Ovary (tissue), 3 donors: ENCODE data around the gene APPL2.

Experiments
- POLR2A ChIP-seq: fragments of 450-650 bp; IDR thresholded peaks from one replicate; pipeline ENCODE4 v1.6.1; 2017; ENCODE audit warnings: antibody characterized with exemption, mild to moderate bottlenecking, moderate library complexity
- TF ChIP-seq, protein P1 (sequence below), 3 donors: fragments of 450-650 bp in 2 of 3; fragments of 200-600 bp in 1 of 3; IDR thresholded peaks; one replicate each; pipeline versions ENCODE4 v1.5.1 to v1.8.0; 2016 to 2022; ENCODE audit warnings: antibody characterized with exemption in 3 of 3, mild to moderate bottlenecking in 1 of 3
- donor health status: DM: no; HTN: no; CAD: no.

- TF ChIP-seq POLR2A, result no peak
- TF ChIP-seq, protein P1, sequence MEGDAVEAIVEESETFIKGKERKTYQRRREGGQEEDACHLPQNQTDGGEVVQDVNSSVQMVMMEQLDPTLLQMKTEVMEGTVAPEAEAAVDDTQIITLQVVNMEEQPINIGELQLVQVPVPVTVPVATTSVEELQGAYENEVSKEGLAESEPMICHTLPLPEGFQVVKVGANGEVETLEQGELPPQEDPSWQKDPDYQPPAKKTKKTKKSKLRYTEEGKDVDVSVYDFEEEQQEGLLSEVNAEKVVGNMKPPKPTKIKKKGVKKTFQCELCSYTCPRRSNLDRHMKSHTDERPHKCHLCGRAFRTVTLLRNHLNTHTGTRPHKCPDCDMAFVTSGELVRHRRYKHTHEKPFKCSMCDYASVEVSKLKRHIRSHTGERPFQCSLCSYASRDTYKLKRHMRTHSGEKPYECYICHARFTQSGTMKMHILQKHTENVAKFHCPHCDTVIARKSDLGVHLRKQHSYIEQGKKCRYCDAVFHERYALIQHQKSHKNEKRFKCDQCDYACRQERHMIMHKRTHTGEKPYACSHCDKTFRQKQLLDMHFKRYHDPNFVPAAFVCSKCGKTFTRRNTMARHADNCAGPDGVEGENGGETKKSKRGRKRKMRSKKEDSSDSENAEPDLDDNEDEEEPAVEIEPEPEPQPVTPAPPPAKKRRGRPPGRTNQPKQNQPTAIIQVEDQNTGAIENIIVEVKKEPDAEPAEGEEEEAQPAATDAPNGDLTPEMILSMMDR (IDR thresholded peaks at IDR 0.05), result no peak
Observed at GRCh38 chr12:105219261-105220028, 16.5 kb downstream of the APPL2 start.
